GM12873 (cell line): ENCODE measurements around the gene MT4.

ENCODE experiments used
- TF ChIP-seq, protein P1 (sequence below): IDR thresholded peaks from 2 replicates; pipeline ENCODE4 v1.5.1; 2012; ENCODE audit warnings: low read depth, mild to moderate bottlenecking, moderate library complexity, low read length, control low read depth; ENCODE audit not compliant: insufficient read depth; ENCODE audit errors: missing control alignments

The MT4 gene

GRCh38 chr16:56547949-56548567 is 16.8 kb upstream of the MT4 start:
- TF ChIP-seq, protein P1, sequence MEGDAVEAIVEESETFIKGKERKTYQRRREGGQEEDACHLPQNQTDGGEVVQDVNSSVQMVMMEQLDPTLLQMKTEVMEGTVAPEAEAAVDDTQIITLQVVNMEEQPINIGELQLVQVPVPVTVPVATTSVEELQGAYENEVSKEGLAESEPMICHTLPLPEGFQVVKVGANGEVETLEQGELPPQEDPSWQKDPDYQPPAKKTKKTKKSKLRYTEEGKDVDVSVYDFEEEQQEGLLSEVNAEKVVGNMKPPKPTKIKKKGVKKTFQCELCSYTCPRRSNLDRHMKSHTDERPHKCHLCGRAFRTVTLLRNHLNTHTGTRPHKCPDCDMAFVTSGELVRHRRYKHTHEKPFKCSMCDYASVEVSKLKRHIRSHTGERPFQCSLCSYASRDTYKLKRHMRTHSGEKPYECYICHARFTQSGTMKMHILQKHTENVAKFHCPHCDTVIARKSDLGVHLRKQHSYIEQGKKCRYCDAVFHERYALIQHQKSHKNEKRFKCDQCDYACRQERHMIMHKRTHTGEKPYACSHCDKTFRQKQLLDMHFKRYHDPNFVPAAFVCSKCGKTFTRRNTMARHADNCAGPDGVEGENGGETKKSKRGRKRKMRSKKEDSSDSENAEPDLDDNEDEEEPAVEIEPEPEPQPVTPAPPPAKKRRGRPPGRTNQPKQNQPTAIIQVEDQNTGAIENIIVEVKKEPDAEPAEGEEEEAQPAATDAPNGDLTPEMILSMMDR: no peak

DNA sequence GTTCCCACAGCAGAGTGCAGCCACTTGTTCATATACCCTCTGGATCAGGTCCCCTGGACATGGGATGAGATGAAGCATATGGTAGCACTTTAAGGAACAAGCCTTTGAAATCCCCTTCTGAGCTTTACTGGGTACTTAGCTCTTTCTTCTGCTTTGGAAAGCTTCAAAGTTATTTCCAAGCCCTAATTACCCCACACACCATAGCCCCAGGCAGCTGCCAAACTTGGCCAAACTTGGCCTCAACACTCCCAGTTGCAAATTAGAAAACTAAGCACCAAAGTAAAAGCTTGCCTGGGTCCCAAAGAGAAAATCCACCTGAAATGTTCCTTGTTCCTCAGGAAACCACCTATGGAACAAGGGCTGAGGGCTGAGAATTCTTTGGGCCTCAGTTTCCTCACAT is 15.7 kb upstream of the MT4 start:
- TF ChIP-seq, protein P1: no peak

DNA sequence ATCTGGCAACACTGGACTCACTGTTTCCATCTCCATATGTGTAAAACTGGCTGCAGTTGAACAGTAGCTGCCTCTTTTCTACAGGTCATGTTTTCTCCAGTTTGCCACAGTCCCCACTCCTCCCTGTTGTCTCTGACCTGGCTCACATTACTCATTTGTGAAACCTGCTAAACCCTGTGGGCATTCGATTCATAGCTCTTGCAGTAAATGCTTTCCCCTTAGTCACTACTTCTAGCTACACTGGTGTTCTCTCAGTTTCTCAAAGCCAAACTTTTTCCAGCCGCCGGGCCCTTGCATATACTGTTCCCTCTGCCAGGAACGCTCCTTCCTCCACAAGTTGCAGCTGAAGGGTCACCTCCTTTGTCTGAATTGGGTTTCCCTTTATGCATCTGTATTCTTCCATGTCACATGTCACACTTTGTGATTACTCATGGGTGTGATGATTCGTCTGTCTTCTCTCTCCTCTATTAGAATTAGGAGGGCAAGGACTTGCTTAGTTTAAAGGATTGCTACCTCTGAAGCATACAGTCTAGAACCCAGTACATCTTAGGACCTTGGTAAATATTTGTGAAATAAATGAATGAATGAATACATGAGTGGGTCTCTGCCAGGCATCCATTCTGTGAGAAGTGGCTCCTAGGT is 15.0 kb upstream of the MT4 start:
- TF ChIP-seq, protein P1: no peak

- TF ChIP-seq, protein P1: no peak
These were observed 12.8 kb upstream of the MT4 start for GRCh38 chr16:56551796-56552738.

DNA sequence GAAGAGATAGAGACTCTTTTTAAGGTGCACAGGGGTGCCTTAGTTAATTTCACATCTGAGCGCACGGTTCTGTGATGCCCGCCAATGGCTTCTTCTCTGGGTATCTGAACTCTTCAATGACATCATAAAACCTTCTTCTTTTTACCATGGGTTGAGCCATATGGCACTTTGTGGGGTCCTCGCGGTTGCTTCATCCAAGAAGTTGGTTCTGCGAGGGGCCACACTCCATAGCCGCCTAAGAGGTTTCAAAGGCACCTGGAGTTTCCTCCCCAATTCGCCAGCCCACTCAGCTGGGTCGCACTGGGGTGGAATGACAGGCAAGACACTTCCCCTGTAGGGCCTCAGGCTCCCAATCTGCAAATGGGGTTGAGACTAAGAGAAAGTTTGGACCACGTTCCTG is 10.4 kb upstream of the MT4 start:
- TF ChIP-seq, protein P1: no peak

DNA sequence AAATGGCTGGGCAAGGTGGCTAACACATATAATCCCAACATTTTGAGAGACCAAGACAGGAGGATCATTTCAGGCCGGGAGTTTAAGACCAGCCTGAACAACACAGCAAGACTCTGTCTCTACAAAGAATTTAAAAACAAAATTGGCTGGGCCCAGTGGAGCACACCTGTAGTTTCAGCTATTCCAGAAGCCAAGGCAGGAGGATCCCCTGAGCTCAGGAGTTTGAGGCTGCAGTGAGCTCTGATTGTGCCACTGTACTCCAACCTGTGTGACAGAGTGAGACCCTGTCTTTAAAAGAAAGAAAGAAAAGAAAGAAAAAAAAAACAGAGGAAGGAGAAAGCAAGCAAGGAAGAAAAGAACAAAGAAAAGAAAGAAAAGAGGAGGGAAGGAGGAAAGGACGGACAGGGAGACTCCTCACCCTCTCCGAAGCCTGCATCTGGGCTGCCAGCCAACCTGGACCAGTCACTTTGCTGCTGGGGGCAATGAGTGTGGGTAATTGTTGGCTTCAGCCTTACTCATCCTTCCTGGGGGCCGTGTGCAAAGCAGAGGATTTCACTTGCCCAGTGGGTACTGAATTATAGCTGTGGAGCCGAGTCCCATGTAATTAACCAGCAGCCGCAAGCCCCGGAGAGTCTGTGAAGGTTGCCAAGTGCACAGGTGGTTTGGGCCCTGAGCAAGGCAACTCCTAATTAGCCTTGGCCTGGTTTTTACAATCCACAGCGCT is 6.7 kb upstream of the MT4 start:
- TF ChIP-seq, protein P1: no peak
